ENCODE data around the gene ARPC1B.

- TF ChIP-seq, protein P1, sequence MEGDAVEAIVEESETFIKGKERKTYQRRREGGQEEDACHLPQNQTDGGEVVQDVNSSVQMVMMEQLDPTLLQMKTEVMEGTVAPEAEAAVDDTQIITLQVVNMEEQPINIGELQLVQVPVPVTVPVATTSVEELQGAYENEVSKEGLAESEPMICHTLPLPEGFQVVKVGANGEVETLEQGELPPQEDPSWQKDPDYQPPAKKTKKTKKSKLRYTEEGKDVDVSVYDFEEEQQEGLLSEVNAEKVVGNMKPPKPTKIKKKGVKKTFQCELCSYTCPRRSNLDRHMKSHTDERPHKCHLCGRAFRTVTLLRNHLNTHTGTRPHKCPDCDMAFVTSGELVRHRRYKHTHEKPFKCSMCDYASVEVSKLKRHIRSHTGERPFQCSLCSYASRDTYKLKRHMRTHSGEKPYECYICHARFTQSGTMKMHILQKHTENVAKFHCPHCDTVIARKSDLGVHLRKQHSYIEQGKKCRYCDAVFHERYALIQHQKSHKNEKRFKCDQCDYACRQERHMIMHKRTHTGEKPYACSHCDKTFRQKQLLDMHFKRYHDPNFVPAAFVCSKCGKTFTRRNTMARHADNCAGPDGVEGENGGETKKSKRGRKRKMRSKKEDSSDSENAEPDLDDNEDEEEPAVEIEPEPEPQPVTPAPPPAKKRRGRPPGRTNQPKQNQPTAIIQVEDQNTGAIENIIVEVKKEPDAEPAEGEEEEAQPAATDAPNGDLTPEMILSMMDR (IDR thresholded peaks at IDR 0.05) = no peak
- TF ChIP-seq POLR2A (IDR thresholded peaks at IDR 0.05) = no peak
Measured at GRCh38 chr7:99397297-99397983, 22.9 kb downstream of the ARPC1B start.

All from uterus (tissue), 2 donors.